Neural cell (in vitro differentiated cells): ENCODE measurements around the gene MACROD1. TPM values are rescaled to one million over a fixed set of nuclear protein-coding genes. Genes with fewer than 3 reads are reported as not detected.

Source experiments
- H2AFZ ChIP-seq: fragments of 200-600, 300-800 bp; sonication (generic), shearing (Covaris generic); 2 replicates; pipeline ENCODE4 v1.6.0; 2014; ENCODE audit warnings: low read depth, mild to moderate bottlenecking, antibody characterized with exemption, low read length, moderate library complexity
- H3F3A ChIP-seq: fragments of 200-600 bp; shearing (Covaris generic); 2 replicates; pipeline ENCODE4 v1.6.1; 2016; ENCODE audit warnings: mild to moderate bottlenecking, moderate library complexity, mixed read lengths, antibody characterized with exemption, low read length; ENCODE audit not compliant: insufficient read depth, poor library complexity, severe bottlenecking
- H3K27ac ChIP-seq: fragments of 200-600, 300-800 bp; sonication (generic), shearing (Covaris generic); 2 replicates; pipeline ENCODE4 v1.5.1; 2014; ENCODE audit warnings: mild to moderate bottlenecking, low read length, moderate library complexity
- H3K27me3 ChIP-seq: fragments of 300-800, 200-600 bp; sonication (generic), shearing (Covaris generic); 2 replicates; pipeline ENCODE4 v1.6.0; 2014; ENCODE audit warnings: mild to moderate bottlenecking, low read depth, low read length, moderate library complexity; ENCODE audit not compliant: insufficient read depth
- H3K36me3 ChIP-seq: fragments of 300-800, 200-600 bp; sonication (generic), shearing (Covaris generic); 2 replicates; pipeline ENCODE4 v1.5.1; 2014; ENCODE audit warnings: mild to moderate bottlenecking, antibody characterized with exemption, low read length, moderate library complexity; ENCODE audit not compliant: insufficient read depth
- H3K4me2 ChIP-seq: fragments of 300-800, 200-600 bp; sonication (generic), shearing (Covaris generic); 2 replicates; pipeline ENCODE4 v1.6.0; 2014; ENCODE audit warnings: mild to moderate bottlenecking, low read length
- H3K4me3 ChIP-seq: fragments of 300-800, 200-600 bp; sonication (generic), shearing (Covaris generic); 2 replicates; pipeline ENCODE4 v1.5.1; 2014; ENCODE audit warnings: mild to moderate bottlenecking, low read length, moderate library complexity
- H3K79me2 ChIP-seq: fragments of 200-600 bp; shearing (Covaris generic); replicated peaks from 2 replicates; pipeline ENCODE4 v1.6.0; 2014; ENCODE audit warnings: mild to moderate bottlenecking, low read length, moderate library complexity; ENCODE audit not compliant: insufficient read depth
- H3K9ac ChIP-seq: fragments of 300-800, 200-600 bp; sonication (generic), shearing (Covaris generic); 2 replicates; pipeline ENCODE4 v1.6.1; 2016; ENCODE audit warnings: mild to moderate bottlenecking, low read length, mixed read lengths
- H3K9me2 ChIP-seq: fragments of 200-600 bp; shearing (Covaris generic); 2 replicates; pipeline ENCODE4 v1.6.1; 2016; ENCODE audit warnings: mild to moderate bottlenecking, low read length, mixed read lengths; ENCODE audit not compliant: insufficient read depth
- H3K9me3 ChIP-seq: fragments of 200-600, 300-800 bp; sonication (generic), shearing (Covaris generic); 2 replicates; pipeline ENCODE4 v1.6.1; 2016; ENCODE audit warnings: mild to moderate bottlenecking, mixed run types, low read length, moderate library complexity, mixed read lengths
- H4K20me1 ChIP-seq: fragments of 200-600 bp; shearing (Covaris generic); 2 replicates; pipeline ENCODE4 v1.6.1; 2016; ENCODE audit warnings: mild to moderate bottlenecking, mixed run types; ENCODE audit not compliant: insufficient read depth
- EP300 ChIP-seq: fragments of 450-650 bp; conservative IDR thresholded peaks from 2 replicates; pipeline ENCODE4 v1.6.1; 2014; ENCODE audit warnings: antibody characterized with exemption, mild to moderate bottlenecking, moderate library complexity; ENCODE audit not compliant: poor library complexity, severe bottlenecking
- EZH2 ChIP-seq: fragments of 200-600, 300-800 bp; shearing (Covaris generic), sonication (generic); IDR thresholded peaks from 2 replicates; pipeline ENCODE4 v1.6.1; 2014; ENCODE audit warnings: antibody characterized with exemption, low read length, borderline replicate concordance, mild to moderate bottlenecking; ENCODE audit not compliant: insufficient read depth, poor library complexity, severe bottlenecking
- MXI1 ChIP-seq: fragments of 450-650 bp; conservative IDR thresholded peaks from 2 replicates; pipeline ENCODE4 v1.6.1; 2014; ENCODE audit warnings: antibody characterized with exemption, mild to moderate bottlenecking; ENCODE audit not compliant: poor library complexity, severe bottlenecking
- POLR2AphosphoS5 ChIP-seq: IDR thresholded peaks from 2 replicates; pipeline ENCODE4 v1.6.1; 2012
- RAD21 ChIP-seq: fragments of 450-650 bp; conservative IDR thresholded peaks from 2 replicates; pipeline ENCODE4 v1.6.1; 2014; ENCODE audit warnings: antibody characterized with exemption, mild to moderate bottlenecking, moderate library complexity
- REST ChIP-seq: IDR thresholded peaks from 2 replicates; pipeline ENCODE4 v1.6.1; 2012; ENCODE audit warnings: borderline replicate concordance
- SMC3 ChIP-seq: fragments of 450-650 bp; conservative IDR thresholded peaks from 2 replicates; pipeline ENCODE4 v1.6.1; 2014; ENCODE audit warnings: antibody characterized with exemption, mild to moderate bottlenecking, moderate library complexity; ENCODE audit not compliant: poor library complexity
- TAF1 ChIP-seq: IDR thresholded peaks from 2 replicates; pipeline ENCODE4 v1.6.1; 2012; ENCODE audit warnings: low read depth
- polyA plus RNA-seq: library from polyadenylated mRNA; depleted of rRNA; stranded (reverse); fragments of >200 nt; gene quantifications from 2 replicates; pipeline ENCODE4 v1.2.3, GENCODE V29; 2014
- TF ChIP-seq, protein P1 (sequence below): fragments of 450-650 bp; IDR thresholded peaks from 2 replicates; pipeline ENCODE4 v1.5.1; 2014; ENCODE audit warnings: antibody characterized with exemption, mild to moderate bottlenecking, moderate library complexity; ENCODE audit not compliant: poor library complexity, severe bottlenecking

Gene MACROD1
- polyA plus RNA-seq, 1 donor from 2014 or later = 30.8 TPM

DNA sequence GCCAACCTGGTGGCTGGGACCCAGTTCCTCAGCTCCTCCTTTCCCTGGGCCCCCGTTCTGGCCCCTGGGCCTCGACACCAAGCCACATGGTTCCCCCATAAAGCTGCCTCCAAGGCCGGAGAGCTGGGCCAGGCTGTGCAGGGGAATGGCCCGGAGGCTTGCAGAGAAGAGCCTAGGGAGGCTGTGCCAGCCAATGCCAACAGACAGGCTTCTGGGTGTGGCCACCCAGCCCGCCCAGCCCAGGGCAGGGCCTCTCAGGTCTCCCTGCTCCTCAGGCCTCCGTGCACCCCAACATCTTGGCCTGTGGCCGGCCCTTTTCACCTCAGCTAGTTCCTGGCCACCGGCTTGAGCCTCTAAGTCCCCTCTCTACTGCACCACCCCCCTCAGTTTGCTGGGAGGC, 147.6 kb downstream of the MACROD1 start:
- Histone ChIP-seq H3F3A (no peaks in the 10 kb centered on the region), H3K36me3 (no peaks in the 10 kb centered on the region), H3K27me3 (no peaks in the 10 kb centered on the region), H4K20me1 (no peaks in the 10 kb centered on the region), H3K9me3 (no peaks in the 10 kb centered on the region), H3K4me2 (no peak overlapping the region), H3K9me2 (no peaks in the 10 kb centered on the region), H3K27ac (no peak overlapping the region), H2AFZ (no peak overlapping the region), H3K4me3 (no peak overlapping the region), H3K9ac (no peak overlapping the region), H3K79me2 (no peaks in the 10 kb centered on the region)
- no peak for TF ChIP-seq RAD21
- TF ChIP-seq TAF1 = no peak
- TF ChIP-seq SMC3 = no peak
- no peak for TF ChIP-seq REST
- TF ChIP-seq EZH2 = no peak

- no peaks in the 10 kb centered on the region for H3K9me3 ChIP-seq
- H4K20me1 ChIP-seq = no peaks in the 10 kb centered on the region
- TF ChIP-seq, protein P1, sequence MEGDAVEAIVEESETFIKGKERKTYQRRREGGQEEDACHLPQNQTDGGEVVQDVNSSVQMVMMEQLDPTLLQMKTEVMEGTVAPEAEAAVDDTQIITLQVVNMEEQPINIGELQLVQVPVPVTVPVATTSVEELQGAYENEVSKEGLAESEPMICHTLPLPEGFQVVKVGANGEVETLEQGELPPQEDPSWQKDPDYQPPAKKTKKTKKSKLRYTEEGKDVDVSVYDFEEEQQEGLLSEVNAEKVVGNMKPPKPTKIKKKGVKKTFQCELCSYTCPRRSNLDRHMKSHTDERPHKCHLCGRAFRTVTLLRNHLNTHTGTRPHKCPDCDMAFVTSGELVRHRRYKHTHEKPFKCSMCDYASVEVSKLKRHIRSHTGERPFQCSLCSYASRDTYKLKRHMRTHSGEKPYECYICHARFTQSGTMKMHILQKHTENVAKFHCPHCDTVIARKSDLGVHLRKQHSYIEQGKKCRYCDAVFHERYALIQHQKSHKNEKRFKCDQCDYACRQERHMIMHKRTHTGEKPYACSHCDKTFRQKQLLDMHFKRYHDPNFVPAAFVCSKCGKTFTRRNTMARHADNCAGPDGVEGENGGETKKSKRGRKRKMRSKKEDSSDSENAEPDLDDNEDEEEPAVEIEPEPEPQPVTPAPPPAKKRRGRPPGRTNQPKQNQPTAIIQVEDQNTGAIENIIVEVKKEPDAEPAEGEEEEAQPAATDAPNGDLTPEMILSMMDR = no peak
- TF ChIP-seq POLR2AphosphoS5 = no peak
- TF ChIP-seq EZH2 = no peak
- no peak for TF ChIP-seq SMC3
- TF ChIP-seq RAD21 = no peak
- TF ChIP-seq REST = no peak
- TF ChIP-seq EP300 = no peak
- TF ChIP-seq MXI1 = no peak
- TF ChIP-seq TAF1 = no peak
- H3K9ac ChIP-seq = no peak overlapping the region
- H3F3A ChIP-seq = no peaks in the 10 kb centered on the region
- no peak overlapping the region for H3K27ac ChIP-seq
- H2AFZ ChIP-seq = no peak overlapping the region
- no peaks in the 10 kb centered on the region for H3K27me3 ChIP-seq
- no peak overlapping the region for H3K4me3 ChIP-seq
- H3K79me2 ChIP-seq = no peaks in the 10 kb centered on the region
- no peaks in the 10 kb centered on the region for H3K36me3 ChIP-seq
- H3K4me2 ChIP-seq = no peak overlapping the region
- H3K9me2 ChIP-seq = no peaks in the 10 kb centered on the region
Observed at GRCh38 chr11:64017945-64018224, 148.0 kb downstream of the MACROD1 start.
